NT2/D1 (cell line): ENCODE results near the gene PLA2G4A.

Experiments used
- YY1 ChIP-seq: IDR thresholded peaks from 2 replicates; pipeline ENCODE4 v1.6.1; 2011; ENCODE audit not compliant: insufficient read length, insufficient read depth
- ZNF274 ChIP-seq: IDR thresholded peaks from 2 replicates; pipeline ENCODE4 v1.6.1; 2011; ENCODE audit warnings: mild to moderate bottlenecking, low read depth, low read length

DNA sequence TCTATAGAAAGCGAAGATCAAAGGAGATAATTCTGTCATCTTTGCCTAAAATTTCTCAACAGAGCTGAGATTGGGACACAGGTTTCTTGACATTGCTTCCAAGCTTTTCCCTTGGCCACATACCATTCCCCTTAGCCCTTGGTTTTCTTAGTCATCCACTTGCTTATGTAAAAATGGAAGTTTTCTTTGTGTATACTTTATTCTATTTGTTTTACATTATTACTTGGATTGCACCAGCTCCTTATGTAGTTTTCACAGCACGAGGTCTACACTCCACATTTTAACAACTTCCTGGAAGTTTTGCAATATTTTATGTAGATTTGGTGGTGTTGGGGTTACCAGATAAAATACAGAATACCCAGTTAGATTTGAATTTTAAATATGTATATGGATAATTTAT lies 129.8 kb downstream of the PLA2G4A start:
- TF ChIP-seq ZNF274 (no peak), YY1 (no peak)
